HepG2 (cell line): ENCODE results near the gene TBX5. TPM values are rescaled to one million over a fixed set of nuclear protein-coding genes. Genes with fewer than 3 reads are reported as not detected.

Source experiments
- ATAC-seq: fragments of 200-7000 bp; cut with Tn5 transposase; 3 replicates; pipeline ENCODE4 v1.9.1; 2020; ENCODE audit warnings: mild to moderate bottlenecking, moderate library complexity
- BruUV-seq: library from RNA; stranded (reverse); fragments of 400-500 nt; replicated peaks from 2 replicates; lab custom pipeline; 2021; lab: Mats Ljungman, UMichigan
- CTCF ChIA-PET: fragments of 300-600 bp; formaldehyde crosslinking; extraction: SDS; loops from one replicate; lab custom pipeline; 2021; ENCODE audit warnings: low total read pairs, inconsistent platforms, low intra/inter-chr PET ratio; lab: Yijun Ruan, JAX
- POLR2A ChIA-PET: fragments of 350-600 bp; sonication (Branson Sonifier 250); formaldehyde crosslinking; loops from one replicate; lab custom pipeline; 2020; ENCODE audit warnings: antibody characterized with exemption, inconsistent platforms; lab: Yijun Ruan, JAX
- DNase-seq: peaks from one replicate; pipeline ENCODE4 v3.0.0-alpha.2; 2015; ENCODE audit warnings: low spot score
- FAIRE-seq: peaks from 3 replicates; lab custom pipeline; 2011; peaks lifted over from hg19 to GRCh38; lab: Jason Lieb, UNC
- H2AFZ ChIP-seq: one replicate; pipeline ENCODE4 v1.6.1; 2011; ENCODE audit warnings: low read length, inconsistent platforms
- H3K27ac ChIP-seq: fragments of 300-600 bp; 3 replicates; pipeline ENCODE4 v1.8.0; 2011; ENCODE audit warnings: mixed run types, mild to moderate bottlenecking, mixed read lengths, low read length, inconsistent platforms; ENCODE audit not compliant: insufficient read depth; ENCODE audit errors: extremely low read length
- H3K27me3 ChIP-seq, 2 experiments: fragments of 200-600 bp in 1 of 2; 2 replicates in 1 of 2; 3 replicates in 1 of 2; pipeline versions ENCODE4 v1.6.0 to v1.8.0; 2011; ENCODE audit warnings: low read length in 2 of 2, mild to moderate bottlenecking in 2 of 2, moderate library complexity in 2 of 2, inconsistent platforms in 1 of 2; ENCODE audit not compliant: insufficient read depth in 2 of 2, control insufficient read depth in 1 of 2
- H3K36me3 ChIP-seq, 2 experiments: fragments of 200-600 bp in 1 of 2; replicated peaks in 1 of 2; 2 replicates in 1 of 2; 3 replicates in 1 of 2; pipeline versions ENCODE4 v1.5.1 to v1.8.0; 2011; ENCODE audit warnings: low read length in 2 of 2, inconsistent platforms in 1 of 2; ENCODE audit not compliant: insufficient read depth in 2 of 2, control insufficient read depth in 1 of 2
- H3K4me1 ChIP-seq: 2 replicates; pipeline ENCODE4 v1.5.1; 2012; ENCODE audit warnings: low read length, inconsistent platforms; ENCODE audit not compliant: insufficient read depth
- H3K4me2 ChIP-seq: 2 replicates; pipeline ENCODE4 v1.6.0; 2011; ENCODE audit warnings: low read depth, low read length, inconsistent platforms
- H3K4me3 ChIP-seq, 3 experiments: fragments of 200-600 bp in 1 of 3; sonication (generic), shearing (Covaris generic) in 1 of 3; replicated peaks in 1 of 3; 2 replicates each; pipeline ENCODE4 v1.5.1; 2011 to 2016; ENCODE audit warnings: low read length in 3 of 3, inconsistent platforms in 2 of 3, low read depth in 2 of 3, mild to moderate bottlenecking in 2 of 3, control low read depth in 1 of 3, mixed read lengths in 1 of 3; ENCODE audit not compliant: insufficient read depth in 1 of 3
- H3K79me2 ChIP-seq: one replicate; pipeline ENCODE4 v1.6.1; 2011; ENCODE audit warnings: low read length, inconsistent platforms; ENCODE audit not compliant: insufficient read depth
- H3K9ac ChIP-seq: 2 replicates; pipeline ENCODE4 v1.6.0; 2011; ENCODE audit warnings: mild to moderate bottlenecking, low read depth, low read length, inconsistent platforms; ENCODE audit not compliant: insufficient read depth
- H3K9me3 ChIP-seq: 2 replicates; pipeline ENCODE4 v1.5.1; 2012; ENCODE audit warnings: mild to moderate bottlenecking, low read length
- H4K20me1 ChIP-seq: 2 replicates; pipeline ENCODE4 v1.6.0; 2011; ENCODE audit warnings: inconsistent platforms, mild to moderate bottlenecking, low read length, moderate library complexity; ENCODE audit not compliant: insufficient read depth
- CBX1 ChIP-seq: IDR thresholded peaks from one replicate; pipeline ENCODE4 v1.6.1; 2016; ENCODE audit warnings: antibody characterized with exemption, low read depth
- ETV5 ChIP-seq: IDR thresholded peaks from 2 replicates; pipeline ENCODE4 v1.6.1; 2018; ENCODE audit warnings: missing biosample characterization, missing genetic modification reagents, inconsistent platforms, borderline replicate concordance
- HOXA9 ChIP-seq: sonication (generic); formaldehyde crosslinking; IDR thresholded peaks from 2 replicates; pipeline ENCODE4 v1.8.1; 2022; ENCODE audit warnings: missing genetic modification reagents, mild to moderate bottlenecking, moderate library complexity, borderline replicate concordance
- KMT2B ChIP-seq: IDR thresholded peaks from 2 replicates; pipeline ENCODE4 v1.6.1; 2016; ENCODE audit warnings: missing genetic modification reagents, missing compliant biosample characterization
- RCOR2 ChIP-seq: IDR thresholded peaks from 2 replicates; pipeline ENCODE4 v1.6.1; 2016; ENCODE audit warnings: missing biosample characterization, missing genetic modification reagents
- WGBS: methylation state at CpG from one replicate; pipeline ENCODE4 v1.1.6; 2017; ENCODE audit warnings: low lambda C conversion rate; 5-methylcytosine and 5-hydroxymethylcytosine counted together
- in situ Hi-C: cut with HindIII; loops from 2 replicates; pipeline ENCODE4 v1.10.0; 2017; ENCODE audit warnings: low pct_unique_long_range_greater_than_20kb; ENCODE audit not compliant: extremely low pct_ligation_motif_present
- intact Hi-C: fragments of 100-400 bp; cut with micrococcal nuclease; formaldehyde crosslinking; loops from one replicate; pipeline ENCODE4 v1.10.0; 2022; ENCODE audit not compliant: unreplicated experiment
- polyA plus RNA-seq, 8 experiments: library from polyadenylated mRNA; depleted of rRNA in 3 of 8; stranded (reverse) in 7 of 8; unstranded in 1 of 8; fragments of >200 nt; fragmentation: Illumina TruSeq in 4 of 8; extraction: Trizol in 4 of 8; gene quantifications; 2 replicates each; pipeline versions ENCODE4 v1.2.1 to v1.2.3, GENCODE V29; 2011 to 2016; ENCODE audit warnings: low read depth in 4 of 8, missing spikeins in 1 of 8, mixed read lengths in 1 of 8; ENCODE audit not compliant: insufficient read depth in 1 of 8
- total RNA-seq, 5 experiments: library from RNA; depleted of rRNA; stranded (reverse); fragments of >200 nt; fragmentation: Illumina TruSeq; extraction: Trizol; gene quantifications; 2 replicates each; pipeline ENCODE4 v1.2.3, GENCODE V29; 2016; ENCODE audit warnings: low read depth in 1 of 5
- TF ChIP-seq, protein P1 (sequence below): sonication (generic); formaldehyde crosslinking; IDR thresholded peaks from 2 replicates; pipeline ENCODE4 v1.5.1; 2020; ENCODE audit warnings: mild to moderate bottlenecking, missing genetic modification reagents, moderate library complexity

The TBX5 gene
- total and polyA plus RNA-seq, 2 of the 13 experiments (the other 11 are each of a cell fraction or from before 2014, with no cell fraction given), result not detected

DNA sequence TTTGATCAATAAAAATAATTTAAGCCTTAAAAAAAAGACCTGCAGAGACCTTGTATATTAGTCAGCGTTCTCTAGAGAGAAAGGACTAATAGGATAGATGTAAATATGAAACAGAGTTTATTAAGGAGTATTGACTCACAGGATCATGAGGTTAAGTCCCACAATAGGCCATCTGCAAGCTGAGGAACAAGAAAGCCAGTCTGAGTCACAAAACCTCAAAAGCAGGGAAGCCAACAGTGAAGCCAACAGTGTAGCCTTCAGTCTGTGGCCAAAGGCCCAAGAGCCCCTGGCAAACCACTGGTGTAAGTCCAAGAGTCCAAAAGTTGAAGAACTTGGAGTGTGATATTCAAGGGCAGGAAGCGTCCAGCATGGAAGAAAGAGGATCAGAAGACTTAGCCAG, 66.3 kb downstream of the TBX5 start:
- 0% methylated on average over 2 of the region's 2 CpGs for WGBS
- no peaks in the 10 kb centered on the region for H3K79me2 ChIP-seq
- ChIA-PET CTCF (no interaction called here), POLR2A (no interaction called here)
- no peak for DNase-seq
- no peak overlapping the region for H2AFZ ChIP-seq
- no peak for TF ChIP-seq CBX1
- no peak for TF ChIP-seq RCOR2 (CRISPR knock-in tag)
- TF ChIP-seq KMT2B, result no peak
- TF ChIP-seq, protein P1, sequence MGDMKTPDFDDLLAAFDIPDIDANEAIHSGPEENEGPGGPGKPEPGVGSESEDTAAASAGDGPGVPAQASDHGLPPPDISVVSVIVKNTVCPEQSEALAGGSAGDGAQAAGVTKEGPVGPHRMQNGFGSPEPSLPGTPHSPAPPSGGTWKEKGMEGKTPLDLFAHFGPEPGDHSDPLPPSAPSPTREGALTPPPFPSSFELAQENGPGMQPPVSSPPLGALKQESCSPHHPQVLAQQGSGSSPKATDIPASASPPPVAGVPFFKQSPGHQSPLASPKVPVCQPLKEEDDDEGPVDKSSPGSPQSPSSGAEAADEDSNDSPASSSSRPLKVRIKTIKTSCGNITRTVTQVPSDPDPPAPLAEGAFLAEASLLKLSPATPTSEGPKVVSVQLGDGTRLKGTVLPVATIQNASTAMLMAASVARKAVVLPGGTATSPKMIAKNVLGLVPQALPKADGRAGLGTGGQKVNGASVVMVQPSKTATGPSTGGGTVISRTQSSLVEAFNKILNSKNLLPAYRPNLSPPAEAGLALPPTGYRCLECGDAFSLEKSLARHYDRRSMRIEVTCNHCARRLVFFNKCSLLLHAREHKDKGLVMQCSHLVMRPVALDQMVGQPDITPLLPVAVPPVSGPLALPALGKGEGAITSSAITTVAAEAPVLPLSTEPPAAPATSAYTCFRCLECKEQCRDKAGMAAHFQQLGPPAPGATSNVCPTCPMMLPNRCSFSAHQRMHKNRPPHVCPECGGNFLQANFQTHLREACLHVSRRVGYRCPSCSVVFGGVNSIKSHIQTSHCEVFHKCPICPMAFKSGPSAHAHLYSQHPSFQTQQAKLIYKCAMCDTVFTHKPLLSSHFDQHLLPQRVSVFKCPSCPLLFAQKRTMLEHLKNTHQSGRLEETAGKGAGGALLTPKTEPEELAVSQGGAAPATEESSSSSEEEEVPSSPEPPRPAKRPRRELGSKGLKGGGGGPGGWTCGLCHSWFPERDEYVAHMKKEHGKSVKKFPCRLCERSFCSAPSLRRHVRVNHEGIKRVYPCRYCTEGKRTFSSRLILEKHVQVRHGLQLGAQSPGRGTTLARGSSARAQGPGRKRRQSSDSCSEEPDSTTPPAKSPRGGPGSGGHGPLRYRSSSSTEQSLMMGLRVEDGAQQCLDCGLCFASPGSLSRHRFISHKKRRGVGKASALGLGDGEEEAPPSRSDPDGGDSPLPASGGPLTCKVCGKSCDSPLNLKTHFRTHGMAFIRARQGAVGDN (CRISPR knock-in tag), result no peak
- no peak for TF ChIP-seq HOXA9 (CRISPR knock-in tag)
- no peak for TF ChIP-seq ETV5 (CRISPR knock-in tag)
- H3K9me3 ChIP-seq, result no peaks in the 10 kb centered on the region
- no peak for FAIRE-seq
- H3K4me1 ChIP-seq, result no peaks in the 10 kb centered on the region
- H3K36me3 ChIP-seq, result no peaks in the 10 kb centered on the region
- H3K4me3 ChIP-seq, result no peak overlapping the region
- H4K20me1 ChIP-seq, result no peaks in the 10 kb centered on the region
- ATAC-seq, result no peak
- H3K27ac ChIP-seq, result no peak overlapping the region
- no peak overlapping the region for H3K9ac ChIP-seq
- H3K27me3 ChIP-seq, result peaks cover 1 to 9% of the 10 kb centered on the region in 2 experiments; a peak in 1 of 5 replicates
- intact Hi-C loops (no loop called here), in situ Hi-C loops (no loop called here)
- no peak overlapping the region for H3K4me2 ChIP-seq
- no TSS peak for BruUV-seq
